Eye (tissue), 1 donor: ENCODE data around the gene C1QA.

Experiments used
- DNase-seq: peaks from one replicate; pipeline ENCODE4 v3.0.0-alpha.2; 2015

The C1QA gene

DNA sequence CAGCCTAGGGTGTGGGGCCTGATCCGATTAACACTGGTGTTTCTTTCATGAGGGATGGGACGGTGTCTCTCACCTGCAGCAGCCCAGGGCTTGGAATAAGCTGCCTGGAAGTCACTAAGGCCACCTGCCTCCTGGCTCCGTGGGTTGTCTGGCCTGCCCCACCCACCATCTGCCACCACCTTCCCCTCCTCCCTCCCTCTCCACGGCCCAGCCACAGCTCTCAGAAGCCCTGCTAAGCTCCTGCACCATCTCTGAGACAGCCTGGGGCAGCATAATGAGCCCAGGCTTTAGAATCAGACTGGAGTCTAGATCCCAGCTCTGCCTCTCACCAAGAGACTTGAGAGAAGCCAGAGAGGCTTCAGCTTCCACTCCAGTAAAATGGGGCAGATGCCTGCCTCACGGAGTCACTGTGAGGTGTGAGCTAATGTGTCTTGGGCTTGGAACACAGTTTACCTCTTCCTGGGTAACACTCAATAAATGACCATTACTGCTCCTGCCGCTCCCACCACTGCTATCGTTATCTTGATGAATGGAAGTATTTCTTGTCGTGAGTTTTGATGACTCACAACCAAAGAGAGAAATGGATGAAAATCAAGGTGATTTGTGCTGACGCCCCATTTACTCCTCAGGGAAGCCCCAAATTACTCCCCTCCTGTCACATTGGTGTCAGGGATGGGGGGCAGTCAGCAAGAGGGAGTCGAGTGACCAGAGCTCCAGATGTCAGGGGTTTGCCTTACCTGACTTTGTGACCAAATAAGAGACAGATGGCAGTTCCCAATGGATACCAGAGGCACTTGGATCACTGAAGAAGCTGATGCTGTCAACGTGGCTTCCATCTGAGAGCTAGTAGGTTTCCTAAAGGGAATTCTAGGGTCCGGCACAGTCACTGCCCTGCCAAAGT lies 23.5 kb upstream of the C1QA start:
- peak; percentile 32 for DNase-seq

DNA sequence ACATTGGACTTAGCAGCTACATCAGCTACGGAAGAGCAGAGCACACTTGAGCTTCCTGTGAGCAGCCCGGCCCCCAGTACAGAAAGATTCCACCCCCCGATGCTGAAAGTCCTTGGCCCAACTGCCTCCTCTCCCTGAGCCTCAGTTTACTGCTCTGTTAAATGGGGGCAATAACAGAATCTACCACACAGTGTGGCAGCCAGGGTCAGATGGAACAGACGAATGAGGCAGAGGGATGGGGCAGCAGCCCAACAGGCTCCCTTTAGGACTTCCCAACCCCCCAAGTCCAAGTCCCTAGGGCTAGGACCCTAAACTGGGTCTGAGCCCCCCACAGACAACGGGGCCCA lies 22.9 kb upstream of the C1QA start:
- DNase-seq, result no peak

DNA sequence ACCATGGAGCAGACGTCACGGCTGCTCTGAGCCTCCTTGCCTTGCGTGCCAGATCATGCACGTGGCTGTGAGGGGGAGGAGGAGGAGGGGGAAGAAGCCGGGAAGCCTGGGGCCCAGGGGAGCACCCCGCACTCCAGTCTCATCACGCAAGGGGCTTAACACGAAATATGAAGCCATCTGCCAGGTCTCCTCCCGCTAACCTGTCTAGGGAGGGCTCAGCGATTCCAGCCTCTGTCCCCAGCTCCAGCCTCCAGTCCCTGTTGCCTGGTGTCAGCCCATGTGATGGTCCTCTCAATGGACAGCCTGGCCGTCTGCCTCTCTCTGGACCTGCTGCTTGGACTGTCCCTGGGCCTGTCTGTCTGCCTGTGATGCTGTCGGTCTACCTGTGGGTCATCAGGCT lies 22.5 kb upstream of the C1QA start:
- peak; percentile 33 for DNase-seq

DNA sequence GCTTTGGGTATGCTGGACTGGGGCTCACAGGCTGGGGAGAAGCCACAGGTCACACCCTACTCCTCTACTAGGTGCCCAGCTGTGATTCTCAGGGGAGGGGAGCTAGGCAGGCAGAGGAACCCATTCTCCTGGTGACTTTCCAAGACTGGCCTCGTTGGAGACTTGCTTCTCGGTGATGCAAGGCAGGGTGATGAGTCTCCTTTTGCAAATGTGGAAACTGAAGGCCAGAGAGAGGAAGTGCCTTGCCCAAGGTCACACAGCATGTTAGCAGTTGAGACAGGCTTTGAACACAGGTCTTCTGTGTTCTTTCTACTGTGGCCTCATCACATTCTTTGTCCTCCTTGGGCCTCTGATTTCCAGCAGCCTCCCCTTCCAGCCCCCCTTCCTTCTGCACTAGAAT lies 20.5 kb upstream of the C1QA start:
- no peak for DNase-seq

DNA sequence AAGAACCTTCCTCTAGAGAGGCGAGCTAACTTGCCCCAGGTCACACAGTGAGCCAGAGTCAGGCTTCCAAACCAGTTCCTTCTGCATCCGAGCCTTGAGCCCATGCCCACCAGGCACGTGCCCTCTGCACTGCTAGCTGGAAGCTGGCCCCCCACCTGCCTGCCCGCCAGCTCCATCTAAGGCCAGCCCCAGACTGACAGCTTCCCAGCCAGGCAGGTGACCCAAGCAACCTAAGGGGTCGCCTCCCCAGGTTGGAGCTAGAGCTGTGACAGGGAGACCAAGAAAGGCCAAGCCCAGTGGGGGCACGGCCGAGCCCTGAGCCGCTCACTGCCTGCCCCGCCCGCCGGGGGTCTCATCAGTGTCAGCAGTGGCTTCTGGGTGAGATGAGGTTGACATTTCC lies 19.9 kb upstream of the C1QA start:
- no peak for DNase-seq

DNA sequence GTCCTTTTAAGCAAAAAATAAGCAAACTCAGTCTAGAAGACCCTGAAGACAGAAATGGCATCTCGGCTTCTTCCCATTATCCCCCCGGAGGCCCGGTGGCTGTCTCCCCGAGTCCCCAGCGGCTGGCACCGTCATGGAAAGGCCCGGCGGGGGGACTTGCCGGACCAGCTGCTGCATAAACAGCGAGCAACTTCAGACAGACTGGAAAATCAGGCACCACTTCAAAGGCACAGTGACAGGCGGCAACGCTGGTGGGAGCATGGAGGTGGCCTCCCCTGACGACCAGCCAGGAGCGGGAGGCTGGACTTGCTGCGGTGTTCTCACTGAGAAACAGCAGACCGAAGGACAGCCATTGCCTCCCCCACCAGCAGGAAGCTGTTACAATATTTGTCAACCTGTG lies 18.4 kb upstream of the C1QA start:
- DNase-seq, result peak; percentile 55

DNA sequence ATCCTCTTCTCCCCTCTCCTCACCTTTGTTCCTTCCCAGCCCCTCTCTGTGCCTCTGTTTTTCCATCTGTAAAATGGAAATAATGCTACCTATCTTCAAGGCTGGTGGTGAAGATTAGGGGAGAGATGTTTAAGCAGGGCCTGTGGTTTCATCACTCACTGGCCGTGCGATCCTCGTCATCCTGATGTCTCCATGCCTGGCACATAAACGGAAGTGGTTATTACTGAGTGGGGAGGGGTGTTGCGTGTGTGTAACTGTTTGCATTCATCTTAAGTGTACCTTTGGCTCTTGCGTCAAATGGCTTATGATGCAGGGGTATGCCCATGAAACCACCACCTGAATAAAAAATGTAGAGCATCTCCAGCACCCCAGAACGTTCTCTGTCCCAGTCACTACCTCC lies 17.2 kb upstream of the C1QA start:
- no peak for DNase-seq

DNA sequence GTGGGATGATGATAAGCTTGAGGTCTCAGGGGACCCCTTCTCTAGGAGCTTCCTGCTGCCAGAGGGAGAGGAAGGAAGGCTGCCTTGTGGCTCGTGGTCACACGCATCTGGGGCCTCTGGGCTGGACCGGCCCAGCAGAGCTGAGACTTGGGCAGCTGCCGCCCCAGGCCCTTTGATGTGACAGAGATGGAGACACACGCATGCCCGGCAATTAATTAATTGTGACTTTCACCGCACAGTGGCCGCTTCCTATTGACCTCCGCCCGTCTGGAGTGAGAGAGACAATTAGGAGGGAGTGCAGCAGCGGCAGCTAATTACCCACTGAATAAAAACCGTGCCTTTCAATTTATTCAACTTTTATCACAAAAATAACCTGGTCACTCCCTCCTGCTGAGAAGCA lies 16.6 kb upstream of the C1QA start:
- peak; percentile 68 for DNase-seq

DNA sequence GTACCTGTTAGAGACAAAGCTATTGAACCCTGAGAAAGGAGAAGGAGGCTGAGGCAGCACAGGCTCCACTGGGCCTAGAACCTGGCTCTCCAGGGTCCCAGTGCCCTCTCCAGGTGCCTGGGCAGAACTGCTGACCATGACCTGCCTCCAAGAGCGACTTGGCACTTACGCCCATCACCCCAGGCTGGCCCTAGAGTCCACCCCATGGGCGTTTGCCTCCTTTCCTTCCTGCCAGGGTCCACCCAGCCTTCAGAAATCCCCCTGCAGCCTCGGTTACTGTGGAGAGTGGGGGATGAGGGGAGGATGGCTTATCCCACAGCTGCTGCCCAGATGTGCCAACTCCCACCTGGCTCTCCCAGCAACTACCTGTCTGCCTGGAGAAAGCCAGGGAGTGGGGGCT lies 14.7 kb upstream of the C1QA start:
- no peak for DNase-seq

DNA sequence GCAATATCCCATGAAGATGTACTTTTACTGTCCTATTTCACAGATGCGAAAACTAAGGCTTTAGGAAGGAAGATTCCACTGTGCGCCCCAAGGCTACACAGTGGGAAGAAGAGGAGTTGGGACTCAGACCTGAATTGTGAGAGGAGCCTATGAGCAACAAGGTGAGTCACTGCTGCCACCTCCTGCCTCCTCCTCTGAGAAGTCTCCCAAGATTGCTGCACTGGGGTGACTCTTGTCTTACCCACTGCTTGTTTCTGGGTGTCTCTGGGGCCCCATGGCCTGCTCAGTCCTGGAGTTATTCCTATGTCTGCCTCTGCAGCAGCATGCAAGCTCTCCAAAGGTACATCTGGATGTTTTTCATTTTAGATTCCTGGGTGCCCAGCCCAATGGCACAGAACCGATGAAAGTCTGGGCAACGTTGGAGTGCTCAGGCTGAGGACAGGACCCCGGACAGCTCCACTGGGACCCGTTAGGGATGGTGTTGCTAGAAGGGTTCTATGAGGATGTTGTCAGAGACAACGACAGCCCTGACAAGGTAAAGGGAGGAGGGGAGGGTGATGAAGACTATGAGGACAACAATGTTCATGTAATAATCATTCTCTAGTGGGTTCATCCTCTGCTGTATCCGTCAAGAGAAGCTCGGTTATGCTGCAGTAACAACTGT lies 11.0 kb upstream of the C1QA start:
- peak; percentile 38 for DNase-seq

DNA sequence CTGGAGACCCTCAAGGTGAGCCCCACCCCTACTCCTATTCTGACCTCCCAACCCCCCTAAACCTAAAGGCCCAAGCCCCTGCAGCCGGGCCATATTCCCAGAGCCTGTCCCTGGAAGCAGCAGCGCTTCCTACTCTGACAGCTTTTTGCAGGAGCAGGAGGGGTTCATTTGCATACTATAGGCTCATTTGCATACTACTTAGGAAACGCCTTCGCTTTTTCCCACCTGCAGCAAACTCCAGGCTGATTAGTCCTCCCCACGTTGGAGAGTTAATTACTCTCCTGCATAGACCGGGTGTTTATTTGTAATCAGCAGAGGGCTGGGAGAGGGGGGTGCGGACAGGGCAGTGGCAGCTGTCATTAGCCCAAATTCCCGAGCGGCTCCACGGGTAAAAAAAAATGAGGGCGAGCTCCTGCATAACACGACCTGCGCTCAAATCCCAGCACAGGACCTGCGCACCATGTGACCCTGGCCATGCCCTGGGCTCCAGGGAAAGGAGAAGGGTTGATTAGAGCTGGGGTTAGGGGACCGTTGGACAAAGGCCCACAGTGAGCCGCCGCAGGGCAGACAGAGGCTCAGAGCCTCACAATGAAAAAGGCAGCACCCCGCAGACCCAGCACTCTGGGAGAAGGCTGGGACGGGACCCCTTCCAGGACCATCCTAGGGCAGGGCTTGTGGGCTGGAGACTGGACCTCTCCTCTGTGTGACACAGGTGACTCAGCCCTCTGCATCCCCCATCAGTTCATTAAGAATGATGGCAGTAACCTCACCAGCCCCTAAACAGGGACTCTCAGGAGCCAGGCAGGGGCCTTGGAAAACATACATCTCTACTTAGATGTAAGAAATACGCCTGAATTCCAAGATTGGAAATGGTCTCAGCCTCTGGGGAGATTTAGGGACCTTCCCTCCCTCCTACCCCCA lies 9.9 kb upstream of the C1QA start:
- DNase-seq, result peak; percentile 20

DNA sequence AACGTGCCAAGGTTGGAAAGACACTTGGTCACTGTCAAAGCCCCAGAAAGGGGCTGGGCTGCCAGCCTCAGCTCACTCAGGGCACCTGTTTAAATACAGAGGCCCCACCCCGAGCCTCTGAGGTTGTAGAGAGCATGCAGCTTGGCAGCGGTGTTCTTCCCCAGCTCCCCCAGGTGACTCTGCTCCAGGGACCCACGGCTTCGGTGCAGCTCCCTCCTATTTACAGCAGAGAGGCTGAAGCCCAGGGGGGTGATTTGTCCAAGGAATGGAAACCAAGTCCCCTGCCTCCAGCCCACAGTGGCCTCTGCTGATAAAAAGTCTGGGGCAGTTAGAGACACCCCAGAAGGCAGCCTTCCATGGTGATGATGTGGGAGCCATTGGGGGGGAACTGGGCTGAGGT lies 9.1 kb upstream of the C1QA start:
- no peak for DNase-seq

DNA sequence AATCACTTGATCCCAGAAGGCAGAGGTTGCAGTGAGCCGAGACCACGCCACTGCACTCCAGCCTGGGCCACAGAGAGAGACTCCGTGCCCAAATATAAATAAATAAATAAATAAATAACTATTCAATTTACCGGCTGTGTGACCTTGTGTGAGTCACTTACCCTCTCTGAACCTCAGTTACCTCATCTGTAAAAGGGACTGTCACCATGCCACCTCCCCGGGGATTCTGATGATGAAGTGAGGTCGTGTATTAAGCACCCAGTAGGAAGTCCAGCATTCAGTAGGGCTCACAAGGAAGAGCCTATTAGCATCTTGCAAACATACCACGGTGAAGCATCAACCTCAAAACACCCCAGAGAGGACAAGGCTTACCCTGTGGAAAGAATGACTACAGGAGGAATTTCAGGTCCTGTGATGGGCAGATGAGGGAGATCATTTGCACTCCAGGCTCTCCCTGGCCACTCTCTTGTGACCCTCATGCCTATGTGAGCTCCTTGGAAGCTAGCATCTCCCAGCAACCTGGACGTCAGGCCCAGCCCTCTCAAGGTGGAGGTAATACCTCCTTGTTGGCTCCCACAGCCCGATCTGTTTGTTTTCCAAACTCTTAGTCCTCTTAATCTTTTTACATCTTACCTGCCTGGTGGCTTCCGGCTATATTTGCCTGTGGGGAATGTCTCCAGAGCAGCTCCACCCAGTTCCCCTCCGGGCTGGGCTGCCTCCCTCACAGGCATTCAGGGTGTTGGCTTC lies 7.6 kb upstream of the C1QA start:
- DNase-seq, result no peak

DNA sequence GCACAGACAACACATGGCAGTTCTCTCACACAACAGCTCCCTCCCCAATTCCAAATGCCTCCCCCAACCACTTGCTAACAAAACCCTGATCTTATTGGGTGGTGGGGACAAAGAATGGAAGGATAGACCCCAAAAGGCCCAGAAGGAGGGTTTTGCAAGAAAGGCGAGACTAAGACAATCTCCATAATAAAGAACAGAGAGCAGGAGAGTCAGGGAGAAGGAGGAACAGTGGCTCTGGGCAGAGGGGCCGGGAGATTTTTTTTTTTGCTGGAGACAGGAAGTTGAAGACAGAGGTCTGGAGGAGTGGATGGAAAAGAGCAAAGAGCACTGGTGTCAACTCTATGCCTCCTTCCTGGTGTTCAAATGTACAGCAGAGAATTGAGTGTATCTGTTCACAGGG lies 6.5 kb upstream of the C1QA start:
- DNase-seq, result no peak

DNA sequence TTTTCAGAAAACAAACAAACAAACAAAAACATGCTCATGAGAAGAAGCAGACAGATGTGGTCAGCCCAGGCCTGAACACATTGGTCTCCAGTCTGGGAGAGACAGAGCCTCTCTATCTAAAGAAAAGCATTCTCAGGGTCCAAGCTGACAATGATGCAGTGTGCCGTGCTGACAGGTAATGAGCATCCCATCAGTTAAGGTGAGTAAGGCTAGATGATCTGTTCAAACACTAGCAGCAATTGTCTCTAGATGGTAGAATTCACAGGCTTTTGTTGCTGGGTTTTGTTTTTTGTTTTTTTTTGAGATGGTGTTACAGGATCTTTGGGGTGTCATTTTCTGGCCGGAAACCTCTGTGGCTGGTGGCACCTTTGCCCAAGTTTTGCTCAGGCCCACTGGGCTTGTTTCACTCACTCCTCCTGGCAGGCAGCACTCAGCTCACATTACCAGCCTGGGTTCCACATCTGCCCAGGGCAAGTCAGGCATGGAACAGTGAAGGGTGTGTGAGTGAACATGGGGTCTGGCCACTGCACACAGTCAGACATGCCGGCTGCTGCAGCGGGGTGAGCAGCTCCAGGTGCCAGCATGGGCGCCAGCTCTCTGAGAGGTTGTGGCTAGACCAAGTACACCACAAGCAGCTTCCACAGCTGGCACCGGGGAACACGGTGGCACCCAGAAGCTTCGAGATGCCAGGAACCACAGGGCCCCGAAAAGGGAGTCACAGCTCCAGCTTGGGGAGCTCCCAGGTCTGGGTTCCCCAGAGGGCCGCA lies 2.5 kb upstream of the C1QA start:
- DNase-seq, result no peak

DNA sequence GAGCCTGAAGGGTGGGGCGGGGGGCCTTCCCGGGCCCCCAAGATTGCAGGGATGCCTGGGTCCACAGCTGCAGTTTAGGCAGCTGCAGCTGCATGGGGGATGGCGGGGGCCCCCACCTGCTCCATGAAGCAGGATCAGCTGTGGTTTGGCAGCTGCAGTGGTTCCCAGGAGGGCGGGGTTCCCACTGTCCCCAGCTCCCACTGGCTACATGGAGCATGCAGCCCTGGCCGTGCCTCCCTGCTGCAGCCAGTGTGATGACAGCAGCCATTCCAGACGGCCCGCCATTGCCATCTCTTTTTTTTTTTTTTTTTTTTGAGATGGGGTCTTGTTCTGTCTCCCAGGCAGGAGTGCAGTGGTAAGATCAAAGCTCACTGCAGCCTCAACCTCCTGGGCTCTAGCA lies 992 bp upstream of the C1QA start:
- DNase-seq, result no peak

DNA sequence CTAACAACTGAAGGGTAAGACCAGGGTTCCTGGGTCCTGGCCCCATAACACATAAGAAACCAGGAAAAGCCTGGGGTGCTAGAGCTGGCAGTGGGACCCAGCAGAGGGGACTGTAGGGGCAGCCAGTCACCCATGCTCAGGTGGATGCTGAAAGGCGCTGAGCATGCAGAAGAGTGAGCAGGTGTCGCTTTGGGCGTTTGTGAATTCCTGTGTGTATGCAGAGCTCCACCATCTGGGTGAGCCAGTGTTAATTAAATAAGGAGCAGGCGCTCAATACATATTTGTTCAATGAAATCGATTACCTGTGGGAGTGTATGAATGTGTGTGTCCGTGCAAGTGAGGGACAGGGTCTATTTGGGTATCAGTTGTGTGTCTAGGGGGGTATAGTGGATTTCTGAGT lies 499 bp downstream of the C1QA start:
- DNase-seq, result no peak

DNA sequence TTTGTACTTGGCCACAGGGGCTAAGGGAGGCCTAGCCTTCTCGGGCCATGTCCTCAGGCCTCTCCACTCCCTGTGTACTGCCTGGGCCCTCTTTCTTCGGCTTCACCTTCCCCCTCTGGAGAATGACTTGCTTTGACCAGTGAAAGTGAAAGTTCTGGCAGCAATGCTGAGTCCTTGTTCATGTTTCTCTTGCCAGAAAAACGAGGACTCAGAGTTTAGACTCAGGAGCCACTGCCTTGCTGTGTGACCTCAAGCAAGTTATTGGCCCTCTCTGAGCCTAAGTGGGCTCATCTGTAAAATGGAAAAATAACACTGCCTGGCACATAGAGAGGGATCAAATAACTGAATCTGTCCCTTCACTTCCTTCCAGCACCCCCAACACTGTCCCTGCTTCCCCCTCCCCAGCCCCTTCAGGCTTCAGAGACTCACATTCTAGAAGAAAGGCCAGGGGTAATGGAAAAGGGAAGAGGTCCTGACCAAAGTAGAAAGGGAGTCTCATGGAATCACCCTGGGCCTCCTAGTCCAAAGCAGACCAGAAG lies 1.5 kb downstream of the C1QA start:
- DNase-seq, result no peak

DNA sequence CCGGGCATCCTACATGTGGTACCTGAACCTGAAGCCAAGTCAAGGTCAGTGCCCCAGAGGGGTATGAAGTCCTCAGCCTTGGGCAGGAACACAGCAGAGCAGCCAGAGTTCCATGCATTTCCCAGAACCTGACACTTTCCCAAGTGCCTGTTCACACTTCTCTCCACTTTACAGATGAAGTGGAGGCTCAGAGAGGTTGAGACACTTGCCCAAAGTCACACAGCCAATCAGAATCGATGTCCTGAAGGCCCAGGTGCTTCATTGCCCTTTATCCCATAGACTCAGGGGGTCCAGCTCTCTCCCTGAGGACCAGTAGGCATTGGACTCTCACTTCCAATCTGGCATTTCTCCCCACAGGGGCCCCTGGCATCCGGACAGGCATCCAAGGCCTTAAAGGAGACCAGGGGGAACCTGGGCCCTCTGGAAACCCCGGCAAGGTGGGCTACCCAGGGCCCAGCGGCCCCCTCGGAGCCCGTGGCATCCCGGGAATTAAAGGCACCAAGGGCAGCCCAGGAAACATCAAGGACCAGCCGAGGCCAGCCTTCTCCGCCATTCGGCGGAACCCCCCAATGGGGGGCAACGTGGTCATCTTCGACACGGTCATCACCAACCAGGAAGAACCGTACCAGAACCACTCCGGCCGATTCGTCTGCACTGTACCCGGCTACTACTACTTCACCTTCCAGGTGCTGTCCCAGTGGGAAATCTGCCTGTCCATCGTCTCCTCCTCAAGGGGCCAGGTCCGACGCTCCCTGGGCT lies 2.2 kb downstream of the C1QA start:
- DNase-seq, result no peak

DNA sequence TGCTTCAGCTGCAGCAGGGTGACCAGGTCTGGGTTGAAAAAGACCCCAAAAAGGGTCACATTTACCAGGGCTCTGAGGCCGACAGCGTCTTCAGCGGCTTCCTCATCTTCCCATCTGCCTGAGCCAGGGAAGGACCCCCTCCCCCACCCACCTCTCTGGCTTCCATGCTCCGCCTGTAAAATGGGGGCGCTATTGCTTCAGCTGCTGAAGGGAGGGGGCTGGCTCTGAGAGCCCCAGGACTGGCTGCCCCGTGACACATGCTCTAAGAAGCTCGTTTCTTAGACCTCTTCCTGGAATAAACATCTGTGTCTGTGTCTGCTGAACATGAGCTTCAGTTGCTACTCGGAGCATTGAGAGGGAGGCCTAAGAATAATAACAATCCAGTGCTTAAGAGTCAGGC lies 2.9 kb downstream of the C1QA start:
- DNase-seq, result no peak

DNA sequence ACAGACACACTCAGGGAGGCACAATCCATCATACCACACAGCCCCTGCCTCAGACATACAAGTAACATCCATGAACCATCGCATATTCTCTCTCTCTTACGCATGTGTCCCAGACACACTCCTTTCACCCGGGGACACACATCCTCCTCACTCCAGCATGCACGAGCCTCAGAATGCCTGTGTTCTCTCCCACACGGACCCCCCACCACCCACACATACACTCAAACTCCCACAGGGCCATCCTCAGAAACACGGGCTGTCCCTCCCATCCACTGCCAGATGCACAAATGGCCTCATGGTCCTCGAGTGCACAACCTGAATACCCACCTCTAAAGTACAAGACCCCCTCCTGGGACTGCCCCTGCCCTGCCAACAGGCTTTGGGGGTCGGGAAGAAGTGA lies 4.8 kb downstream of the C1QA start:
- no peak for DNase-seq
